ENCODE data around the gene TMEM259.

GRCh38 chr19:989381-990081, 31.4 kb downstream of the TMEM259 start:
- TF ChIP-seq CTCF (IDR thresholded peaks at IDR 0.05) (peak in 1 of 4 experiments; percentile 14), EP300 (IDR thresholded peaks at IDR 0.05) (no peak), POLR2AphosphoS5 (IDR thresholded peaks at IDR 0.05) (no peak)

Measured in gastroesophageal sphincter (tissue), 3 donors.